ENCODE measurements around the gene ATP4B.

- TF ChIP-seq CTCF (IDR thresholded peaks at IDR 0.05; ENCODE audit: low read length) (no peak), EZH2 (IDR thresholded peaks at IDR 0.05; ENCODE audit: borderline replicate concordance, low read length) (no peak)
These were observed 23.0 kb downstream of the ATP4B start for GRCh38 chr13:113635048-113635420.
